ENCODE measurements around the gene UNC5B.

The UNC5B gene

GRCh38 chr10:71255808-71256660 is 43.7 kb downstream of the UNC5B start:
- DNase-seq = no peak

- DNase-seq = no peak
These were observed 44.4 kb downstream of the UNC5B start for GRCh38 chr10:71256661-71257318.

- no peak for DNase-seq
These were observed 45.1 kb downstream of the UNC5B start for GRCh38 chr10:71257319-71257997.

- no peak for DNase-seq
These were observed 45.7 kb downstream of the UNC5B start for GRCh38 chr10:71258046-71258445.

- DNase-seq = no peak
These were observed 46.2 kb downstream of the UNC5B start for GRCh38 chr10:71258446-71259145.

GRCh38 chr10:71259282-71259681 is 46.9 kb downstream of the UNC5B start:
- no peak for DNase-seq

- DNase-seq = no peak
These were observed 47.6 kb downstream of the UNC5B start for GRCh38 chr10:71259815-71260501.

- DNase-seq = no peak
These were observed 48.4 kb downstream of the UNC5B start for GRCh38 chr10:71260622-71261325.

- DNase-seq = no peak
These were observed 49.7 kb downstream of the UNC5B start for GRCh38 chr10:71262027-71262426.

GRCh38 chr10:71262817-71263216 is 50.4 kb downstream of the UNC5B start:
- DNase-seq = no peak

- no peak for DNase-seq
These were observed 51.0 kb downstream of the UNC5B start for GRCh38 chr10:71263376-71263775.

- DNase-seq = no peak
These were observed 52.2 kb downstream of the UNC5B start for GRCh38 chr10:71264345-71265200.

- no peak for DNase-seq
These were observed 52.8 kb downstream of the UNC5B start for GRCh38 chr10:71265201-71265575.

GRCh38 chr10:71265618-71266146 is 53.3 kb downstream of the UNC5B start:
- DNase-seq = no peak

GRCh38 chr10:71266147-71266917 is 54.0 kb downstream of the UNC5B start:
- no peak for DNase-seq

GRCh38 chr10:71266918-71267442 is 54.6 kb downstream of the UNC5B start:
- DNase-seq = no peak

- DNase-seq = no peak
These were observed 55.3 kb downstream of the UNC5B start for GRCh38 chr10:71267508-71268240.

- DNase-seq = no peak
These were observed 55.9 kb downstream of the UNC5B start for GRCh38 chr10:71268247-71268691.

GRCh38 chr10:71268758-71269157 is 56.4 kb downstream of the UNC5B start:
- DNase-seq = no peak

Measured in GF-D8 (cell line).